ENCODE data around the gene ZNF487. TPM values are rescaled to one million over a fixed set of nuclear protein-coding genes. Genes with fewer than 3 reads are reported as not detected.
A peak's percentile ranks its signal among the peaks of the same experiment; 100 is the strongest.
"Not testable (repeated sequence)": the region's sequence is repeated elsewhere in the genome, so short reads cannot be mapped to it uniquely, and the experiment has no call there.

The ZNF487 gene
- total and polyA plus RNA-seq, 4 donors = 5.2 to 9.4 (median 7.9) TPM

GRCh38 chr10:43454025-43454424, 17.1 kb downstream of the ZNF487 start:
- intact Hi-C loops (cut with DNase I); ATAC-seq (ENCODE audit: low FRiP score); H3K9me3 ChIP-seq (ENCODE audit: control insufficient read depth, low read length); H3K27ac ChIP-seq (ENCODE audit: low read depth in 1 of 2, low read length in 2 of 2); H3K4me3 ChIP-seq (ENCODE audit: low read length in 2 of 2); H3K4me1 ChIP-seq (ENCODE audit: control insufficient read depth in 1 of 2, insufficient read depth in 2 of 2, low read length in 2 of 2); H3K27me3 ChIP-seq (ENCODE audit: control insufficient read depth in 1 of 2, insufficient read depth in 2 of 2, low read length in 1 of 2); H3K36me3 ChIP-seq (ENCODE audit: control insufficient read depth in 1 of 2, insufficient read depth in 2 of 2, low read length in 1 of 2): not testable (repeated sequence)
- peak in 1 of 2 donors; percentile 51 for DNase-seq
- 84 to 92% methylated on average over 9 of the region's 9 CpGs for WGBS, 2 donors

GRCh38 chr10:43456561-43456960, 19.6 kb downstream of the ZNF487 start:
- H3K27ac ChIP-seq (ENCODE audit: low read depth in 1 of 2, low read length in 2 of 2) = peak overlapping the region in 1 of 2 donors; percentile 85
- H3K4me3 ChIP-seq (ENCODE audit: low read length in 2 of 2); H3K4me1 ChIP-seq (ENCODE audit: control insufficient read depth in 1 of 2, insufficient read depth in 2 of 2, low read length in 2 of 2); H3K36me3 ChIP-seq (ENCODE audit: control insufficient read depth in 1 of 2, insufficient read depth in 2 of 2, low read length in 1 of 2); ATAC-seq (ENCODE audit: low FRiP score); H3K27me3 ChIP-seq (ENCODE audit: control insufficient read depth in 1 of 2, insufficient read depth in 2 of 2, low read length in 1 of 2); H3K9me3 ChIP-seq (ENCODE audit: control insufficient read depth, low read length); DNase-seq; intact Hi-C loops (cut with DNase I): not testable (repeated sequence)
- WGBS, 2 donors = 96 to 98% methylated on average over 15 of the region's 15 CpGs

GRCh38 chr10:43458227-43458626, 21.3 kb downstream of the ZNF487 start:
- no peaks in the 10 kb centered on the region for H3K27me3 ChIP-seq (ENCODE audit: control insufficient read depth in 1 of 2, insufficient read depth in 2 of 2, low read length in 1 of 2)
- peaks cover 0 to 2% of the 10 kb centered on the region in 2 donors for H3K4me1 ChIP-seq (ENCODE audit: control insufficient read depth in 1 of 2, insufficient read depth in 2 of 2, low read length in 2 of 2)
- no peaks in the 10 kb centered on the region for H3K9me3 ChIP-seq (ENCODE audit: control insufficient read depth, low read length)
- DNase-seq (no peak), ATAC-seq (ENCODE audit: low FRiP score) (no peak)
- H3K27ac ChIP-seq (ENCODE audit: low read depth in 1 of 2, low read length in 2 of 2) = no peak overlapping the region
- 72 to 74% methylated on average over 3 of the region's 3 CpGs for WGBS, 2 donors
- no peaks in the 10 kb centered on the region for H3K36me3 ChIP-seq (ENCODE audit: control insufficient read depth in 1 of 2, insufficient read depth in 2 of 2, low read length in 1 of 2)
- intact Hi-C loops (cut with DNase I) = no loop called here
- no peak overlapping the region for H3K4me3 ChIP-seq (ENCODE audit: low read length in 2 of 2)

- peak; percentile 64 for ATAC-seq (ENCODE audit: low FRiP score)
- no peak overlapping the region for H3K27ac ChIP-seq (ENCODE audit: low read depth in 1 of 2, low read length in 2 of 2)
- H3K4me3 ChIP-seq (ENCODE audit: low read length in 2 of 2) = no peak overlapping the region
- no peaks in the 10 kb centered on the region for H3K9me3 ChIP-seq (ENCODE audit: control insufficient read depth, low read length)
- H3K4me1 ChIP-seq (ENCODE audit: control insufficient read depth in 1 of 2, insufficient read depth in 2 of 2, low read length in 2 of 2) = no peaks in the 10 kb centered on the region
- WGBS, 2 donors = 35 to 40% methylated on average over 5 of the region's 5 CpGs
- intact Hi-C loops (cut with DNase I) = loop anchor here (2.0 kb wide), 2 partner anchors 113 to 169 kb away; no protein-coding TSS in a partner anchor
- no peaks in the 10 kb centered on the region for H3K36me3 ChIP-seq (ENCODE audit: control insufficient read depth in 1 of 2, insufficient read depth in 2 of 2, low read length in 1 of 2)
- no peak for DNase-seq
- H3K27me3 ChIP-seq (ENCODE audit: control insufficient read depth in 1 of 2, insufficient read depth in 2 of 2, low read length in 1 of 2) = no peaks in the 10 kb centered on the region
Observed at GRCh38 chr10:43461950-43462349, 25.0 kb downstream of the ZNF487 start.

- H3K27me3 ChIP-seq (ENCODE audit: control insufficient read depth in 1 of 2, insufficient read depth in 2 of 2, low read length in 1 of 2); H3K4me3 ChIP-seq (ENCODE audit: low read length in 2 of 2); H3K27ac ChIP-seq (ENCODE audit: low read depth in 1 of 2, low read length in 2 of 2); H3K36me3 ChIP-seq (ENCODE audit: control insufficient read depth in 1 of 2, insufficient read depth in 2 of 2, low read length in 1 of 2); H3K4me1 ChIP-seq (ENCODE audit: control insufficient read depth in 1 of 2, insufficient read depth in 2 of 2, low read length in 2 of 2); ATAC-seq (ENCODE audit: low FRiP score); H3K9me3 ChIP-seq (ENCODE audit: control insufficient read depth, low read length); DNase-seq; intact Hi-C loops (cut with DNase I): not testable (repeated sequence)
- 93 to 94% methylated on average over 17 to 49 of the region's 49 CpGs for WGBS, 2 donors
Observed at GRCh38 chr10:43465086-43465735, 28.3 kb downstream of the ZNF487 start.

- H3K27ac ChIP-seq (ENCODE audit: low read depth in 1 of 2, low read length in 2 of 2); H3K4me1 ChIP-seq (ENCODE audit: control insufficient read depth in 1 of 2, insufficient read depth in 2 of 2, low read length in 2 of 2); H3K4me3 ChIP-seq (ENCODE audit: low read length in 2 of 2); H3K36me3 ChIP-seq (ENCODE audit: control insufficient read depth in 1 of 2, insufficient read depth in 2 of 2, low read length in 1 of 2); H3K27me3 ChIP-seq (ENCODE audit: control insufficient read depth in 1 of 2, insufficient read depth in 2 of 2, low read length in 1 of 2); intact Hi-C loops (cut with DNase I); ATAC-seq (ENCODE audit: low FRiP score); DNase-seq; H3K9me3 ChIP-seq (ENCODE audit: control insufficient read depth, low read length): not testable (repeated sequence)
- WGBS, 2 donors = 95 to 96% methylated on average over 20 to 24 of the region's 24 CpGs
Observed at GRCh38 chr10:43465736-43466120, 28.8 kb downstream of the ZNF487 start.

- ATAC-seq (ENCODE audit: low FRiP score) = no peak
- 94% methylated on average over 14 of the region's 14 CpGs for WGBS, 2 donors
- no peak overlapping the region for H3K4me3 ChIP-seq (ENCODE audit: low read length in 2 of 2)
- no peaks in the 10 kb centered on the region for H3K27me3 ChIP-seq (ENCODE audit: control insufficient read depth in 1 of 2, insufficient read depth in 2 of 2, low read length in 1 of 2)
- intact Hi-C loops (cut with DNase I) = no loop called here
- no peaks in the 10 kb centered on the region for H3K4me1 ChIP-seq (ENCODE audit: control insufficient read depth in 1 of 2, insufficient read depth in 2 of 2, low read length in 2 of 2)
- no peaks in the 10 kb centered on the region for H3K36me3 ChIP-seq (ENCODE audit: control insufficient read depth in 1 of 2, insufficient read depth in 2 of 2, low read length in 1 of 2)
- peak in 1 of 2 donors; percentile 37 for DNase-seq
- H3K27ac ChIP-seq (ENCODE audit: low read depth in 1 of 2, low read length in 2 of 2) = no peak overlapping the region
- H3K9me3 ChIP-seq (ENCODE audit: control insufficient read depth, low read length) = no peaks in the 10 kb centered on the region
Observed at GRCh38 chr10:43471146-43471545, 34.2 kb downstream of the ZNF487 start.

- H3K9me3 ChIP-seq (ENCODE audit: control insufficient read depth, low read length) = no peaks in the 10 kb centered on the region
- no peaks in the 10 kb centered on the region for H3K4me1 ChIP-seq (ENCODE audit: control insufficient read depth in 1 of 2, insufficient read depth in 2 of 2, low read length in 2 of 2)
- no peak overlapping the region for H3K4me3 ChIP-seq (ENCODE audit: low read length in 2 of 2)
- DNase-seq (no peak), ATAC-seq (ENCODE audit: low FRiP score) (no peak)
- H3K36me3 ChIP-seq (ENCODE audit: control insufficient read depth in 1 of 2, insufficient read depth in 2 of 2, low read length in 1 of 2) = no peaks in the 10 kb centered on the region
- H3K27me3 ChIP-seq (ENCODE audit: control insufficient read depth in 1 of 2, insufficient read depth in 2 of 2, low read length in 1 of 2) = no peaks in the 10 kb centered on the region
- intact Hi-C loops (cut with DNase I) = no loop called here
- 80 to 86% methylated on average over 3 of the region's 3 CpGs for WGBS, 2 donors
- H3K27ac ChIP-seq (ENCODE audit: low read depth in 1 of 2, low read length in 2 of 2) = no peak overlapping the region
Observed at GRCh38 chr10:43471935-43472720, 35.2 kb downstream of the ZNF487 start.

- no peak for DNase-seq
- Histone ChIP-seq H3K4me1 (ENCODE audit: control insufficient read depth in 1 of 2, insufficient read depth in 2 of 2, low read length in 2 of 2) (no peaks in the 10 kb centered on the region), H3K9me3 (ENCODE audit: control insufficient read depth, low read length) (peaks cover 5% of the 10 kb centered on the region), H3K36me3 (ENCODE audit: control insufficient read depth in 1 of 2, insufficient read depth in 2 of 2, low read length in 1 of 2) (peaks cover 3 to 8% of the 10 kb centered on the region in 2 donors), H3K4me3 (ENCODE audit: low read length in 2 of 2) (no peak overlapping the region), H3K27ac (ENCODE audit: low read depth in 1 of 2, low read length in 2 of 2) (no peak overlapping the region), H3K27me3 (ENCODE audit: control insufficient read depth in 1 of 2, insufficient read depth in 2 of 2, low read length in 1 of 2) (no peaks in the 10 kb centered on the region)
- ATAC-seq (ENCODE audit: low FRiP score) = no peak
- intact Hi-C loops (cut with DNase I) = no loop called here
Observed at GRCh38 chr10:43479275-43479674, 42.4 kb downstream of the ZNF487 start.
